HepG2 (cell line): ENCODE results near the gene CEBPA. TPM values are rescaled to one million over a fixed set of nuclear protein-coding genes. Genes with fewer than 3 reads are reported as not detected.

Experiments used
- DNMT1 ChIP-seq: sonication (generic); formaldehyde crosslinking; IDR thresholded peaks from 2 replicates; pipeline ENCODE4 v1.5.1; 2020; ENCODE audit warnings: mild to moderate bottlenecking, missing genetic modification reagents
- FOSL2 ChIP-seq: sonication (generic); formaldehyde crosslinking; IDR thresholded peaks from 2 replicates; pipeline ENCODE4 v1.4.0; 2020; ENCODE audit warnings: missing genetic modification reagents
- HOXA3 ChIP-seq: sonication (generic); formaldehyde crosslinking; IDR thresholded peaks from 2 replicates; pipeline ENCODE4 v1.5.0; 2020; ENCODE audit warnings: missing genetic modification reagents
- MIER2 ChIP-seq: IDR thresholded peaks from 2 replicates; pipeline ENCODE4 v1.6.1; 2016; ENCODE audit warnings: missing biosample characterization, missing genetic modification reagents
- NFE2L2 ChIP-seq: fragments of 150-350 bp; IDR thresholded peaks from 2 replicates; pipeline ENCODE4 v1.6.1; 2014; ENCODE audit warnings: low read length
- NONO ChIP-seq, 2 experiments: fragments of 450-650 bp in 1 of 2; sonication (generic) in 1 of 2; formaldehyde crosslinking in 1 of 2; IDR thresholded peaks in 1 of 2; conservative IDR thresholded peaks in 1 of 2; 2 replicates each; pipeline versions ENCODE4 v1.6.1 to v1.8.0; 2017 to 2022; ENCODE audit warnings: mild to moderate bottlenecking in 1 of 2, missing genetic modification reagents in 1 of 2, moderate library complexity in 1 of 2
- NR1H2 ChIP-seq: sonication (generic); formaldehyde crosslinking; IDR thresholded peaks from 2 replicates; pipeline ENCODE4 v1.8.1; 2022; ENCODE audit warnings: low read depth, missing genetic modification reagents, borderline replicate concordance
- SP4 ChIP-seq: sonication (generic); formaldehyde crosslinking; IDR thresholded peaks from 2 replicates; pipeline ENCODE4 v1.8.1; 2023; ENCODE audit warnings: mild to moderate bottlenecking, missing genetic modification reagents
- SSRP1 ChIP-seq: IDR thresholded peaks from 2 replicates; pipeline ENCODE4 v1.6.1; 2016; ENCODE audit warnings: control low read depth
- TAF1 ChIP-seq: sonication (generic); formaldehyde crosslinking; IDR thresholded peaks from 2 replicates; pipeline ENCODE4 v1.4.0; 2020; ENCODE audit warnings: missing genetic modification reagents
- TEAD3 ChIP-seq: optimal IDR thresholded peaks from 2 replicates; pipeline ENCODE3; 2016; ENCODE audit warnings: borderline replicate concordance
- U2AF2 ChIP-seq: fragments of 200-400 bp; formaldehyde crosslinking; IDR thresholded peaks from 2 replicates; pipeline ENCODE4 v1.6.1; 2017; ENCODE audit warnings: low read depth, mild to moderate bottlenecking, low read length
- ZBTB42 ChIP-seq: sonication (generic); formaldehyde crosslinking; IDR thresholded peaks from 2 replicates; pipeline ENCODE4 v1.5.0; 2020; ENCODE audit warnings: mild to moderate bottlenecking, missing genetic modification reagents
- ZNF3 ChIP-seq: IDR thresholded peaks from 2 replicates; pipeline ENCODE4 v1.7.0; 2017; ENCODE audit warnings: inconsistent platforms
- ZNF333 ChIP-seq: sonication (generic); formaldehyde crosslinking; IDR thresholded peaks from 2 replicates; pipeline ENCODE4 v1.4.0; 2020; ENCODE audit warnings: mild to moderate bottlenecking, missing genetic modification reagents, borderline replicate concordance
- ZNF33A ChIP-seq: sonication (generic); formaldehyde crosslinking; IDR thresholded peaks from 2 replicates; pipeline ENCODE4 v1.5.1; 2020; ENCODE audit warnings: missing genetic modification reagents, mild to moderate bottlenecking, moderate library complexity, borderline replicate concordance
- ZNF350 ChIP-seq: sonication (generic); formaldehyde crosslinking; IDR thresholded peaks from 2 replicates; pipeline ENCODE4 v1.4.0; 2020; ENCODE audit warnings: mild to moderate bottlenecking, low read depth, missing genetic modification reagents, borderline replicate concordance
- ZNF451 ChIP-seq: sonication (generic); formaldehyde crosslinking; IDR thresholded peaks from 2 replicates; pipeline ENCODE4 v1.5.0; 2020; ENCODE audit warnings: mild to moderate bottlenecking, missing genetic modification reagents
- ZNF713 ChIP-seq: sonication (generic); formaldehyde crosslinking; IDR thresholded peaks from 2 replicates; pipeline ENCODE4 v1.4.0; 2020; ENCODE audit warnings: mild to moderate bottlenecking, missing genetic modification reagents
- ZNF816 ChIP-seq: sonication (generic); formaldehyde crosslinking; IDR thresholded peaks from 2 replicates; pipeline ENCODE4 v1.8.0; 2022; ENCODE audit warnings: missing genetic modification reagents, mild to moderate bottlenecking, borderline replicate concordance
- ZSCAN12 ChIP-seq: sonication (generic); formaldehyde crosslinking; IDR thresholded peaks from 2 replicates; pipeline ENCODE4 v1.9.0; 2021; ENCODE audit warnings: mild to moderate bottlenecking, missing genetic modification reagents
- ZSCAN30 ChIP-seq: sonication (generic); formaldehyde crosslinking; IDR thresholded peaks from 2 replicates; pipeline ENCODE4 v1.5.0; 2020; ENCODE audit warnings: mild to moderate bottlenecking, missing genetic modification reagents
- polyA plus RNA-seq, 8 experiments: library from polyadenylated mRNA; depleted of rRNA in 3 of 8; stranded (reverse) in 7 of 8; unstranded in 1 of 8; fragments of >200 nt; fragmentation: Illumina TruSeq in 4 of 8; extraction: Trizol in 4 of 8; gene quantifications; 2 replicates each; pipeline versions ENCODE4 v1.2.1 to v1.2.3, GENCODE V29; 2011 to 2016; ENCODE audit warnings: low read depth in 4 of 8, missing spikeins in 1 of 8, mixed read lengths in 1 of 8; ENCODE audit not compliant: insufficient read depth in 1 of 8
- total RNA-seq, 5 experiments: library from RNA; depleted of rRNA; stranded (reverse); fragments of >200 nt; fragmentation: Illumina TruSeq; extraction: Trizol; gene quantifications; 2 replicates each; pipeline ENCODE4 v1.2.3, GENCODE V29; 2016; ENCODE audit warnings: low read depth in 1 of 5
- TF ChIP-seq, protein P1 (sequence below): sonication (generic); formaldehyde crosslinking; IDR thresholded peaks from 2 replicates; pipeline ENCODE4 v1.5.1; 2020; ENCODE audit warnings: mild to moderate bottlenecking, missing genetic modification reagents, moderate library complexity
- TF ChIP-seq, protein P2 (sequence below): sonication (generic); formaldehyde crosslinking; IDR thresholded peaks from 2 replicates; pipeline ENCODE4 v1.8.1; 2023; ENCODE audit warnings: missing genetic modification reagents, mild to moderate bottlenecking, borderline replicate concordance
- TF ChIP-seq, protein P3 (sequence below): sonication (generic); formaldehyde crosslinking; IDR thresholded peaks from 2 replicates; pipeline ENCODE4 v1.5.0; 2020; ENCODE audit warnings: mild to moderate bottlenecking, missing genetic modification reagents, borderline replicate concordance

CEBPA gene
- total and polyA plus RNA-seq, 2 of the 13 experiments (the other 11 are each of a cell fraction or from before 2014, with no cell fraction given): 24.8 to 103 TPM

GRCh38 chr19:33293255-33294057 is 8.9 kb downstream of the CEBPA start (continued):
- TF ChIP-seq HOXA3 (CRISPR knock-in tag) (peak; percentile 75), MIER2 (no peak), ZSCAN30 (CRISPR knock-in tag) (no peak), SP4 (CRISPR knock-in tag) (no peak), ZNF333 (no peak), ZNF33A (CRISPR knock-in tag) (no peak), ZNF3 (CRISPR knock-in tag) (no peak), SSRP1 (CRISPR knock-in tag) (no peak), ZBTB42 (CRISPR knock-in tag) (no peak), FOSL2 (CRISPR knock-in tag) (peak; percentile 61), NFE2L2 (peak; percentile 58; the same call in 1 of the 2 replicates), ZSCAN12 (CRISPR knock-in tag) (no peak), TAF1 (peak; percentile 72), DNMT1 (CRISPR knock-in tag) (no peak), ZNF451 (no peak), U2AF2 (no peak), TEAD3 (CRISPR knock-in tag) (peak; percentile 47), ZNF713 (CRISPR knock-in tag) (no peak), NR1H2 (no peak), NONO (IDR thresholded peaks at IDR 0.05) (no peak), NONO (CRISPR knock-in tag; conservative IDR thresholded peaks at IDR 0.05) (peak; percentile 66; the same call in 1 of the 2 replicates), ZNF816 (CRISPR knock-in tag) (no peak), ZNF350 (CRISPR knock-in tag) (peak; percentile 57; the same call in 1 of the 2 replicates)
- TF ChIP-seq, protein P1, sequence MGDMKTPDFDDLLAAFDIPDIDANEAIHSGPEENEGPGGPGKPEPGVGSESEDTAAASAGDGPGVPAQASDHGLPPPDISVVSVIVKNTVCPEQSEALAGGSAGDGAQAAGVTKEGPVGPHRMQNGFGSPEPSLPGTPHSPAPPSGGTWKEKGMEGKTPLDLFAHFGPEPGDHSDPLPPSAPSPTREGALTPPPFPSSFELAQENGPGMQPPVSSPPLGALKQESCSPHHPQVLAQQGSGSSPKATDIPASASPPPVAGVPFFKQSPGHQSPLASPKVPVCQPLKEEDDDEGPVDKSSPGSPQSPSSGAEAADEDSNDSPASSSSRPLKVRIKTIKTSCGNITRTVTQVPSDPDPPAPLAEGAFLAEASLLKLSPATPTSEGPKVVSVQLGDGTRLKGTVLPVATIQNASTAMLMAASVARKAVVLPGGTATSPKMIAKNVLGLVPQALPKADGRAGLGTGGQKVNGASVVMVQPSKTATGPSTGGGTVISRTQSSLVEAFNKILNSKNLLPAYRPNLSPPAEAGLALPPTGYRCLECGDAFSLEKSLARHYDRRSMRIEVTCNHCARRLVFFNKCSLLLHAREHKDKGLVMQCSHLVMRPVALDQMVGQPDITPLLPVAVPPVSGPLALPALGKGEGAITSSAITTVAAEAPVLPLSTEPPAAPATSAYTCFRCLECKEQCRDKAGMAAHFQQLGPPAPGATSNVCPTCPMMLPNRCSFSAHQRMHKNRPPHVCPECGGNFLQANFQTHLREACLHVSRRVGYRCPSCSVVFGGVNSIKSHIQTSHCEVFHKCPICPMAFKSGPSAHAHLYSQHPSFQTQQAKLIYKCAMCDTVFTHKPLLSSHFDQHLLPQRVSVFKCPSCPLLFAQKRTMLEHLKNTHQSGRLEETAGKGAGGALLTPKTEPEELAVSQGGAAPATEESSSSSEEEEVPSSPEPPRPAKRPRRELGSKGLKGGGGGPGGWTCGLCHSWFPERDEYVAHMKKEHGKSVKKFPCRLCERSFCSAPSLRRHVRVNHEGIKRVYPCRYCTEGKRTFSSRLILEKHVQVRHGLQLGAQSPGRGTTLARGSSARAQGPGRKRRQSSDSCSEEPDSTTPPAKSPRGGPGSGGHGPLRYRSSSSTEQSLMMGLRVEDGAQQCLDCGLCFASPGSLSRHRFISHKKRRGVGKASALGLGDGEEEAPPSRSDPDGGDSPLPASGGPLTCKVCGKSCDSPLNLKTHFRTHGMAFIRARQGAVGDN (CRISPR knock-in tag): peak; percentile 92
- TF ChIP-seq, protein P2, sequence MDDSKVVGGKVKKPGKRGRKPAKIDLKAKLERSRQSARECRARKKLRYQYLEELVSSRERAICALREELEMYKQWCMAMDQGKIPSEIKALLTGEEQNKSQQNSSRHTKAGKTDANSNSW (CRISPR knock-in tag): no peak
- TF ChIP-seq, protein P3, sequence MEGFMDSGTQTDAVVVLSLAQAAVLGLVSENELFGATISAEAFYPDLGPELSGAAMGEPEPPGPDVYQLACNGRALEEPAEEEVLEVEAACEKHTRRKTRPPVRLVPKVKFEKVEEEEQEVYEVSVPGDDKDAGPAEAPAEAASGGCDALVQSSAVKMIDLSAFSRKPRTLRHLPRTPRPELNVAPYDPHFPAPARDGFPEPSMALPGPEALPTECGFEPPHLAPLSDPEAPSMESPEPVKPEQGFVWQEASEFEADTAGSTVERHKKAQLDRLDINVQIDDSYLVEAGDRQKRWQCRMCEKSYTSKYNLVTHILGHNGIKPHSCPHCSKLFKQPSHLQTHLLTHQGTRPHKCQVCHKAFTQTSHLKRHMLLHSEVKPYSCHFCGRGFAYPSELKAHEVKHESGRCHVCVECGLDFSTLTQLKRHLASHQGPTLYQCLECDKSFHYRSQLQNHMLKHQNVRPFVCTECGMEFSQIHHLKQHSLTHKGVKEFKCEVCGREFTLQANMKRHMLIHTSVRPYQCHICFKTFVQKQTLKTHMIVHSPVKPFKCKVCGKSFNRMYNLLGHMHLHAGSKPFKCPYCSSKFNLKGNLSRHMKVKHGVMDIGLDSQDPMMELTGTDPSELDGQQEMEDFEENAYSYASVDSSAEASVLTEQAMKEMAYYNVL: no peak; the same call in 1 of the 2 replicates
